GM12872 (cell line): ENCODE measurements around the gene IL13RA1.

Source experiments
- CTCF ChIP-seq: IDR thresholded peaks from 3 replicates; pipeline ENCODE4 v1.5.1; 2011; ENCODE audit warnings: low read depth, mild to moderate bottlenecking, low read length, moderate library complexity; ENCODE audit not compliant: insufficient read depth

The IL13RA1 gene

DNA sequence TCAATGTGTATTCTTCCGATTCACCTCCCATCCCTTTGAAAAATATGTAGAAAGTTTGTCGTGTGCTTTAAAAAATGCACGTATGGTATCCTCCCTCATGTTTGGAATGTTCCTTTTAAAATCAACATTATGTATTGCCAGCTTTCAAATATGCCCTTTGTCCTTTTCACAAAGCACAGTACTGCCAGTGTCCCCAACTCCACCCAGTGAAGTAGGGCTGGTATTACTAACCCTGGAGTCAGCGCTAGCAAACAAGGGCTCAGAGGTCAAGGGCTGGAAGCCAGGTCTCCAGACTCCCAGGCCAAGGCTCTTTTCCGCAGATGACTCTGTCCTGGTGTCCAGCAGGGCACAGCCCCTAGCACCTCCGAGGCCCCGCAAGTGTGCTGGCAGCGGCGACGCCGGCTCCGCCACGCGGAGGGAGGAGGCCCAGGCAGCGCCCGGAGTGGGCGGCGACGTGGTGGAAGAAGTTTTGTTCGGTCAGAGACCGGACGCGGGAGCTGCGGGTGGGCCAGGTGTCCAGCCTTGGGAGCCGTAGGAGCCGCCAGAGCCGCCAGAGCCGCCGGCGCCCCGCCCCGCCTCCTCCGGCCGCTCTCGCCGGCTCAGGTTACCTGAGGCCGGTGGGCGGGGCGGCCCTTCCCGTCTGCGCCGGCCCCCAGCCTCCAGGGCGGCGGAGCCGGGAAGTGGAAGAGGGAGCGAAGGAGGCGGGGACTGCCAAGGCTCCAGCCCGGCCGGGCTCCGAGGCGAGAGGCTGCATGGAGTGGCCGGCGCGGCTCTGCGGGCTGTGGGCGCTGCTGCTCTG lies at the start of gene IL13RA1:
TSS of gene IL13RA1 (plus strand) at position 720 of the 799 bp plus-strand sequence. CDS start at position 753, 33 bp downstream.
- no peak for TF ChIP-seq CTCF

DNA sequence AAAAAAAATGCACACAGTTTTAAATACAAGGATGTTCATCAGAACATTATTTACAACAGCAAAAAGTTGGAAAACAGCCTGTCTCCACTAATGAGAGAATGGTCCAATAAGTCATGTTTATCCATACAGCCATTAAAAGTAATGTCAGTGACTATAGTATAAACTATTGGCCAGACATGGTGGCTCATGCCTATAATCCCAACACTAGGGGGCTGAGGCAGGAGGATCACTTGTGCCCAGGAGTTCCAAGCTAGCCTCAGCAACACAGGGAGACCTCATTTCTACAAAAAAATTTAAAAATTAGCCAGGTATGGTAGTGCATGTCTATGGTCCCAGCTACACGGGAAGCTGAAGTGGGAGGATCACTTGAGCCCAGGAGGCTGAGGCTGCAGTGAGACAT lies 48.1 kb upstream of the IL13RA1 start:
- no peak for TF ChIP-seq CTCF

DNA sequence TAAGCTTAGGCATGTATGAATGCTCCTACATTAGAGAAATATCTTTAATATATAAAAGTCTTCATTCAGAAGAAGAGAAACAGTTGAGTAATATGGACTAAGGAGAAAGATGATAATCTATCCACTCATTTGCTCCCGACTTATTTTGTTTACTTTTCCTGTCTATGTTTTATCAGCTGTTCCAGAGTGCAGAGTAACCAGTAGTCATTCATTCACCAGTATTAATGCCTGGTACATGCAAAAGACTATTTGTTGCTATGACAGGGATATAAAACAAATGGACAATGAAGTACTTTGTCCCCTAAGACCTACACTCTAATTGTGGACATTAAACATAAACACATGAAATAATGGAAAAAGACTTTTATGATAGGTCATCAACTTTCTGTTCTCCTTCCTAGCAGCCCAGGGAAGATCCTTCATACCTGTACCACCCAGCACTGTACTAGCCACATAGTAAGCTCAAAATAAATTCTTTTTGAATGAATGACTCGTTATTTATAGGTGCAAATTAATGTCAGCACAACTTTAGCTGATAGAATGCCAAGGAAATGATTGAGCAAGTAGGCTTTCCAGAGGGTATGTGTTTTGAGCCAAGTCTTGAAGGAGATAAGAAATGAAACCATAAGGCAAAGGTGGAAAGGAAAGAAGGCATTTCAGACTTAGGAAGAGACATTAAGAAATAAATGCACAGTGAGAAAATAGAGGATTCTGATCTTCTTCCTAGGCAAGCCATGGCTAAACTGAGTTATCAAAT lies 45.0 kb upstream of the IL13RA1 start:
- TF ChIP-seq CTCF = no peak

- no peak for TF ChIP-seq CTCF
Observed at GRCh38 chrX:118685393-118685792, 42.0 kb upstream of the IL13RA1 start.

DNA sequence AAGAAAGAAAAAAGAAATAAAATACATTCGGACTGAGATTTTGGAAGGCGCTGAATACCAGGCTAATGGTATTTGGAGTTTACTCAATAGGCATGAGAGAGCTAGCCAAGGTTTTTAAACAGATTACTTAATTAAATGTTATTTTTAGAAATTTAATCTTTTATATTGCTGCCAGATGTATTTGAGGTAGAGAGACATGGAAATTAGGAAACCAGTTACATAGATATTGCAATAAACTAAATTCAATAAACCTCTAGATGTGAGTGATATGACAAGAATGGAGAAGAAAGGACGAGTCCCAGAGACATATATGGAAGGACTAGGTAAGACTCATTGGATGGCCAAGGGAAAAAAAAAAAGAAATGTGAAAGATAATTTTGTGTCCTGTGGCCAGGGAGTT lies 38.5 kb upstream of the IL13RA1 start:
- no peak for TF ChIP-seq CTCF

DNA sequence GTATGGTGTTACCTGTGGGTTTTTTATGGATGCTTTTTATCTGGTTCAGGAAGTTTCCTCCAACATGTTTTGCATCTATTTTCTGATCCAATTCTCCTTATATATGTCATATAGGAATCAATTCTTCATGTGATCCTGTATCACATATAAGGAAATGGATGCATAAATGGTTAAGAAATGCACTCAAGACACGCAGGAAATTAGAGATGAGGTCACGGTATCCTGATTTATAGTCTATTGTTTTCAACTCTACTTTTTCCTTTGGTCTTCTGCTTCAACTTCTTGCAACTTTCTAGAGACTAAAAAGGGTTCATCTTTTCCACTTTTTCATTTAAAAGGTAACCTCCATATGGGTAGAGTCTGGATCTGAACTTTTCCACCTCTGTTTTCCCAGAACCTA lies 33.6 kb upstream of the IL13RA1 start:
- TF ChIP-seq CTCF = no peak

- no peak for TF ChIP-seq CTCF
Observed at GRCh38 chrX:118694638-118695037, 32.8 kb upstream of the IL13RA1 start.
